Measurements from ENCODE around the gene NUP133.

GRCh38 chr1:229456016-229456415 is 52.1 kb downstream of the NUP133 start:
- TF ChIP-seq JUNB (IDR thresholded peaks at IDR 0.05; ENCODE audit: unreplicated experiment) (no peak), REST (IDR thresholded peaks at IDR 0.05; ENCODE audit: unreplicated experiment) (no peak), ETS1 (IDR thresholded peaks at IDR 0.05) (no peak), CTCF (conservative IDR thresholded peaks at IDR 0.05; ENCODE audit: low read depth in 2 of 2) (no peak), POLR2AphosphoS5 (IDR thresholded peaks at IDR 0.05; ENCODE audit: low read depth) (no peak), EZH2 (IDR thresholded peaks at IDR 0.05; ENCODE audit: low read depth, unreplicated experiment) (no peak), EZH2phosphoT487 (IDR thresholded peaks at IDR 0.05; ENCODE audit: unreplicated experiment) (no peak)
